ENCODE measurements around the gene CEP83.

DNA sequence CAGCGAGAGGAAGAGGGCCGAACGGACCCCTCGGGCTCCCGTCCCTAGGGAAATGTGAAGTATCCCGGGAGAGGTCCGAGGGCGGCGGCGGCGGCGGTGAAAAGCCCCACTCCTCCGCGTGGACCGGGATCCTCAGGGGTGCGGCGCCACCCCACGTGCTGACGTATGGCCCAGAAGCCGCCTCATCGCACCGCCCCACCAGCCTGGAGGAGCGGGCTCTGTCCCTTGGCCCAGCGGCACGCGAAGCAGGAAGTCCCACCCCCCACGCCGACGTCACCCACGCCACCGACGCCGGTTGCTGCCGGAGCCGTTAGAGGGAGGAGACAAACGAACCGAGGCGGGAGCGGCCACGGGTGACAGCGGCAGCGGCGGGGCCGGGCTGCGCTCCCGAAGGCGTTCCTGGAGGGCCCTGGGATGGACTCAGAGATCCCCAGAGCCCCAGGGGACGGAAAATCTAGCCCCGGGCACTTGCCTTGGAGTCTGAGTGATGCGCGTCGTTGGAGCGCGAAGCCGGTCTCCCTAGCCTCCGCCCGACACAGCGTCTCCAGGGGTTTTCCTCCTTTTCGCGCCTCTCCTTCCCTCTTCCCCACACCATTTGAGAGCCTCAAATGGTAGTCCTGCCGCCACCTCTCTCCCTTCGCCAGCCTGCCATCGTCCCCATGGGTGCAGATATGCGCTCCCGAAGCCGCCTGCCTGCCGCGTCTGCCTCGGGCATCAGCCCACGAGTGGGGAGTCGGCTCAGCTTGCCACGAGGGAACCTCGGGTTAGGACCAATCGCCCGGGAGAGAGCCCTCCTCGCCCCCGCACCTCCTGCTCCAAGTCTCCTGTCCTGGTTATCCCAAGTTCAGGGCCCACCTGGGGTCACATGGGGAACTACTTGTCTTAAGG lies at the start of gene CEP83:
- TF ChIP-seq, protein P1, sequence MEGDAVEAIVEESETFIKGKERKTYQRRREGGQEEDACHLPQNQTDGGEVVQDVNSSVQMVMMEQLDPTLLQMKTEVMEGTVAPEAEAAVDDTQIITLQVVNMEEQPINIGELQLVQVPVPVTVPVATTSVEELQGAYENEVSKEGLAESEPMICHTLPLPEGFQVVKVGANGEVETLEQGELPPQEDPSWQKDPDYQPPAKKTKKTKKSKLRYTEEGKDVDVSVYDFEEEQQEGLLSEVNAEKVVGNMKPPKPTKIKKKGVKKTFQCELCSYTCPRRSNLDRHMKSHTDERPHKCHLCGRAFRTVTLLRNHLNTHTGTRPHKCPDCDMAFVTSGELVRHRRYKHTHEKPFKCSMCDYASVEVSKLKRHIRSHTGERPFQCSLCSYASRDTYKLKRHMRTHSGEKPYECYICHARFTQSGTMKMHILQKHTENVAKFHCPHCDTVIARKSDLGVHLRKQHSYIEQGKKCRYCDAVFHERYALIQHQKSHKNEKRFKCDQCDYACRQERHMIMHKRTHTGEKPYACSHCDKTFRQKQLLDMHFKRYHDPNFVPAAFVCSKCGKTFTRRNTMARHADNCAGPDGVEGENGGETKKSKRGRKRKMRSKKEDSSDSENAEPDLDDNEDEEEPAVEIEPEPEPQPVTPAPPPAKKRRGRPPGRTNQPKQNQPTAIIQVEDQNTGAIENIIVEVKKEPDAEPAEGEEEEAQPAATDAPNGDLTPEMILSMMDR (IDR thresholded peaks at IDR 0.05; ENCODE audit: low read depth, low read length, poor library complexity, severe bottlenecking) = no peak
- TF ChIP-seq EZH2phosphoT487 (IDR thresholded peaks at IDR 0.05; ENCODE audit: borderline replicate concordance, low read length) = no peak
